Smooth muscle cell (in vitro differentiated cells): Measurements from ENCODE around the gene FZD4. TPM values are rescaled to one million over a fixed set of nuclear protein-coding genes. Genes with fewer than 3 reads are reported as not detected.
A peak's percentile ranks its signal among the peaks of the same experiment; 100 is the strongest.

Experiments used
- DNase-seq: peaks from one replicate; lab custom pipeline; 2025; ENCODE audit not compliant: unreplicated experiment; lab: John Stamatoyannopoulos, UW
- H2AFZ ChIP-seq: fragments of 200-600 bp; sonication (generic); 2 replicates; pipeline ENCODE4 v1.6.0; 2016; ENCODE audit warnings: antibody characterized with exemption, low read depth, mild to moderate bottlenecking
- H3F3A ChIP-seq: fragments of 200-600 bp; sonication (generic); 2 replicates; pipeline ENCODE4 v1.6.0; 2017; ENCODE audit warnings: antibody characterized with exemption, low read depth
- H3K27ac ChIP-seq: fragments of 200-600 bp; sonication (generic); 2 replicates; pipeline ENCODE4 v1.5.1; 2016; ENCODE audit warnings: low read depth, mild to moderate bottlenecking
- H3K27me3 ChIP-seq: fragments of 200-600 bp; sonication (generic); 2 replicates; pipeline ENCODE4 v1.6.1; 2016; ENCODE audit warnings: low read depth, mild to moderate bottlenecking
- H3K36me3 ChIP-seq: fragments of 200-600 bp; sonication (generic); 2 replicates; pipeline ENCODE4 v1.5.1; 2016; ENCODE audit warnings: low read depth
- H3K4me1 ChIP-seq: fragments of 200-600 bp; sonication (generic); 2 replicates; pipeline ENCODE4 v1.5.1; 2016; ENCODE audit warnings: low read depth
- H3K4me2 ChIP-seq: fragments of 200-600 bp; sonication (generic); 2 replicates; pipeline ENCODE4 v1.6.0; 2016; ENCODE audit warnings: mild to moderate bottlenecking
- H3K4me3 ChIP-seq: fragments of 200-600 bp; sonication (generic); 2 replicates; pipeline ENCODE4 v1.5.1; 2016; ENCODE audit warnings: mild to moderate bottlenecking
- H3K79me2 ChIP-seq: fragments of 200-600 bp; sonication (generic); 2 replicates; pipeline ENCODE4 v1.6.0; 2016; ENCODE audit warnings: low read depth, mild to moderate bottlenecking
- H3K9ac ChIP-seq: fragments of 200-600 bp; sonication (generic); 2 replicates; pipeline ENCODE4 v1.6.0; 2016; ENCODE audit warnings: low read depth
- H3K9me3 ChIP-seq: fragments of 200-600 bp; sonication (generic); replicated peaks from 2 replicates; pipeline ENCODE4 v1.5.1; 2016; ENCODE audit warnings: low read depth
- H4K20me1 ChIP-seq: fragments of 200-600 bp; sonication (generic); 2 replicates; pipeline ENCODE4 v1.6.0; 2016; ENCODE audit warnings: low read depth
- WGBS: methylation state at CpG from one replicate; pipeline ENCODE4 v1.1.7; 2016; ENCODE audit warnings: low lambda C conversion rate; 5-methylcytosine and 5-hydroxymethylcytosine counted together
- polyA plus RNA-seq: library from polyadenylated mRNA; unstranded; fragments of >200 nt; fragmentation: Nextera tagmentation; extraction: Ambion mirVana; gene quantifications from 2 replicates; pipeline ENCODE4 v1.2.1, GENCODE V29; 2016
- total RNA-seq: library from RNA; depleted of rRNA; stranded (reverse); fragments of >200 nt; gene quantifications from 2 replicates; pipeline ENCODE4 v1.2.3, GENCODE V29; 2014
- TF ChIP-seq, protein P1 (sequence below): fragments of 200-600 bp; sonication (generic); IDR thresholded peaks from 2 replicates; pipeline ENCODE4 v1.5.1; 2017; ENCODE audit warnings: borderline replicate concordance, mild to moderate bottlenecking, antibody characterized with exemption; ENCODE audit not compliant: insufficient read depth, poor library complexity, severe bottlenecking

Gene FZD4
- total and polyA plus RNA-seq, 2 experiments from 2014 or later, result 1.8 to 5.8 TPM

GRCh38 chr11:86991341-86991740 lies 36.1 kb upstream of the FZD4 start:
- Histone ChIP-seq H3K27me3 (no peaks in the 10 kb centered on the region), H3K27ac (no peak overlapping the region), H3F3A (no peaks in the 10 kb centered on the region), H4K20me1 (no peaks in the 10 kb centered on the region), H3K9ac (no peak overlapping the region), H3K9me3 (no peaks in the 10 kb centered on the region), H3K4me1 (peaks cover 8% of the 10 kb centered on the region), H2AFZ (no peak overlapping the region), H3K4me3 (no peak overlapping the region), H3K4me2 (no peak overlapping the region), H3K36me3 (no peaks in the 10 kb centered on the region), H3K79me2 (no peaks in the 10 kb centered on the region)
- WGBS, result 81% methylated on average over 5 of the region's 5 CpGs
- DNase-seq, result no peak
- TF ChIP-seq, protein P1, sequence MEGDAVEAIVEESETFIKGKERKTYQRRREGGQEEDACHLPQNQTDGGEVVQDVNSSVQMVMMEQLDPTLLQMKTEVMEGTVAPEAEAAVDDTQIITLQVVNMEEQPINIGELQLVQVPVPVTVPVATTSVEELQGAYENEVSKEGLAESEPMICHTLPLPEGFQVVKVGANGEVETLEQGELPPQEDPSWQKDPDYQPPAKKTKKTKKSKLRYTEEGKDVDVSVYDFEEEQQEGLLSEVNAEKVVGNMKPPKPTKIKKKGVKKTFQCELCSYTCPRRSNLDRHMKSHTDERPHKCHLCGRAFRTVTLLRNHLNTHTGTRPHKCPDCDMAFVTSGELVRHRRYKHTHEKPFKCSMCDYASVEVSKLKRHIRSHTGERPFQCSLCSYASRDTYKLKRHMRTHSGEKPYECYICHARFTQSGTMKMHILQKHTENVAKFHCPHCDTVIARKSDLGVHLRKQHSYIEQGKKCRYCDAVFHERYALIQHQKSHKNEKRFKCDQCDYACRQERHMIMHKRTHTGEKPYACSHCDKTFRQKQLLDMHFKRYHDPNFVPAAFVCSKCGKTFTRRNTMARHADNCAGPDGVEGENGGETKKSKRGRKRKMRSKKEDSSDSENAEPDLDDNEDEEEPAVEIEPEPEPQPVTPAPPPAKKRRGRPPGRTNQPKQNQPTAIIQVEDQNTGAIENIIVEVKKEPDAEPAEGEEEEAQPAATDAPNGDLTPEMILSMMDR, result no peak

DNA sequence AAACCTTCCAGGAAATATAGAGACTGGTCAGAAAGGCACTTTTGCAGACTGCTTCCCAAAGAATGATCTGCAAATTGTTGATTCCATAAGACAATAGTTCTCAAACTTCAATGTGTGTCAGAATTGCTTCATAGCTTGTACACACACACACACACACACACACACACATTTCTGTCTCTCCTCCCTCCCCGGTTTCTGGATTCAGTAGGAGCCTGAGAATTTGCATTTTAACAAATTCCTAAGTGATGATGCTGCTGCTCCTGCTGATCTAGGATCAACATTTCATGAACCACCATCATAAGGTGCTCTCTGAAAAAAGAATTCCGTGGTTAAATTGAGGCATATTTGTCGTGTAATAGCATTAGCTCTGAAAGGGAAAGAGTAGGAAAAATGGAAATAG lies 35.3 kb upstream of the FZD4 start:
- H3K27me3 ChIP-seq, result no peaks in the 10 kb centered on the region
- H3K9ac ChIP-seq, result no peak overlapping the region
- no peaks in the 10 kb centered on the region for H3K36me3 ChIP-seq
- no peaks in the 10 kb centered on the region for H4K20me1 ChIP-seq
- H3K4me3 ChIP-seq, result no peak overlapping the region
- no peak overlapping the region for H3K27ac ChIP-seq
- H3F3A ChIP-seq, result no peaks in the 10 kb centered on the region
- H2AFZ ChIP-seq, result no peak overlapping the region
- peaks cover 8% of the 10 kb centered on the region for H3K4me1 ChIP-seq
- no peak for DNase-seq
- H3K9me3 ChIP-seq, result no peaks in the 10 kb centered on the region
- peak overlapping the region; percentile 36 for H3K4me2 ChIP-seq
- 6% methylated on average over 3 of the region's 3 CpGs for WGBS
- TF ChIP-seq, protein P1, result no peak
- no peaks in the 10 kb centered on the region for H3K79me2 ChIP-seq

DNA sequence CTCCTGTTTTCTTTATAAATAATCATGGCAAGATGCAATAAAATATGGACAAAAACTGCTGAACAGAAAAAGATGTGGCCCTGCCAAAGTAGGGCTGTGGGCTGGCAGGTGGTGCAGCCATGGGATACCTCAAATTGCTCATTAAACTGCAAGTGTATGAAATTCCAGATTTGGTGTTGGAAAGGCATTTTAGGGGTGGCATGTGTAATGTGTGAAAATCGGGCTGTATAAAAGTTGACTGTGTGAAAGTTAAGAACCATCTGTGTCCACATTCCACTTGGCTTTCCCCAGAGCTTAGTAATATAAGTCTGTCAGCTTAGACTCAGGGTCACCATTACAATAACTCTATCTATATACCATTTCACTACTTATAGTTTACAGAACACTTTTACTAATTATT lies 34.8 kb upstream of the FZD4 start:
- H3K4me3 ChIP-seq, result no peak overlapping the region
- DNase-seq, result no peak
- H3K4me2 ChIP-seq, result peak overlapping the region; percentile 36
- no peak overlapping the region for H3K27ac ChIP-seq
- peaks cover 8% of the 10 kb centered on the region for H3K4me1 ChIP-seq
- TF ChIP-seq, protein P1, result no peak
- H3K9ac ChIP-seq, result no peak overlapping the region
- H4K20me1 ChIP-seq, result no peaks in the 10 kb centered on the region
- no peaks in the 10 kb centered on the region for H3K36me3 ChIP-seq
- H2AFZ ChIP-seq, result no peak overlapping the region
- 46% methylated on average over 1 of the region's 1 CpG for WGBS
- no peaks in the 10 kb centered on the region for H3K27me3 ChIP-seq
- H3F3A ChIP-seq, result no peaks in the 10 kb centered on the region
- no peaks in the 10 kb centered on the region for H3K9me3 ChIP-seq
- H3K79me2 ChIP-seq, result no peaks in the 10 kb centered on the region

DNA sequence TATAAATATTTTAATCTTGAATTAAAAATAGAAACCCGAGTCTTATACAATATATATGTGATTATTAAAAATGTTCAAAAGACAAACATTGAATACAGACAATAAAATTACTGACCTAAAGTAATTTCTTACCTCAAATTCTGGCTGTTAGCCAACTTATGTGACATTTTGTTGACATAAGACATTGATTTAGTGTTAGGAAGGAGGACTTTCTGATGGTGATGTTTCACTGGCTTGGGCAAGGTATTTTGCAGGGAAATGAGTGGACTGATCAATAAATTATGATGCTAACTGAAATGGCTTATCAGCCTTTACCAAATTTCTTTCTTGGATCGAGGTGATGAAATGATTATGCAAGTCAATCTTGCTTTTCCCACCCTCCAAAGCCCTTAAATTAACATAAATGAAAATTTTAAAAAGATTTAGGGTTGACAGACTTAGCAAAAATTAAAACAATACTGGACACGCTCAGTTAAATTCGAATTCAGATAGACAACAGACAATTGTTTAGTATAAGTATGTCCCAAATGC lies 33.2 kb upstream of the FZD4 start:
- no peaks in the 10 kb centered on the region for H3K36me3 ChIP-seq
- WGBS, result 96% methylated on average over 4 of the region's 4 CpGs
- H2AFZ ChIP-seq, result no peak overlapping the region
- DNase-seq, result no peak
- H3K9ac ChIP-seq, result no peak overlapping the region
- H4K20me1 ChIP-seq, result no peaks in the 10 kb centered on the region
- H3K27ac ChIP-seq, result no peak overlapping the region
- H3K79me2 ChIP-seq, result no peaks in the 10 kb centered on the region
- no peak overlapping the region for H3K4me2 ChIP-seq
- TF ChIP-seq, protein P1, result no peak
- peaks cover 8% of the 10 kb centered on the region for H3K4me1 ChIP-seq
- no peaks in the 10 kb centered on the region for H3K9me3 ChIP-seq
- H3K4me3 ChIP-seq, result no peak overlapping the region
- H3F3A ChIP-seq, result no peaks in the 10 kb centered on the region
- no peaks in the 10 kb centered on the region for H3K27me3 ChIP-seq
